Esophagus mucosa (tissue), 1 donor: ENCODE measurements around the gene LAMTOR1. TPM values are rescaled to one million over a fixed set of nuclear protein-coding genes. Genes with fewer than 3 reads are reported as not detected.

ENCODE experiments used
- ATAC-seq: fragments of 200-7000 bp; cut with Tn5 transposase; one replicate; pipeline ENCODE4 v1.9.1; 2020
- total RNA-seq: library from RNA; stranded (reverse); gene quantifications from one replicate; pipeline ENCODE4 v1.2.4, GENCODE V29; 2023
- donor health status: DM: yes; HTN: yes; CAD: no.

The LAMTOR1 gene
- total RNA-seq, 1 donor from 2014 or later = 81.0 TPM

DNA sequence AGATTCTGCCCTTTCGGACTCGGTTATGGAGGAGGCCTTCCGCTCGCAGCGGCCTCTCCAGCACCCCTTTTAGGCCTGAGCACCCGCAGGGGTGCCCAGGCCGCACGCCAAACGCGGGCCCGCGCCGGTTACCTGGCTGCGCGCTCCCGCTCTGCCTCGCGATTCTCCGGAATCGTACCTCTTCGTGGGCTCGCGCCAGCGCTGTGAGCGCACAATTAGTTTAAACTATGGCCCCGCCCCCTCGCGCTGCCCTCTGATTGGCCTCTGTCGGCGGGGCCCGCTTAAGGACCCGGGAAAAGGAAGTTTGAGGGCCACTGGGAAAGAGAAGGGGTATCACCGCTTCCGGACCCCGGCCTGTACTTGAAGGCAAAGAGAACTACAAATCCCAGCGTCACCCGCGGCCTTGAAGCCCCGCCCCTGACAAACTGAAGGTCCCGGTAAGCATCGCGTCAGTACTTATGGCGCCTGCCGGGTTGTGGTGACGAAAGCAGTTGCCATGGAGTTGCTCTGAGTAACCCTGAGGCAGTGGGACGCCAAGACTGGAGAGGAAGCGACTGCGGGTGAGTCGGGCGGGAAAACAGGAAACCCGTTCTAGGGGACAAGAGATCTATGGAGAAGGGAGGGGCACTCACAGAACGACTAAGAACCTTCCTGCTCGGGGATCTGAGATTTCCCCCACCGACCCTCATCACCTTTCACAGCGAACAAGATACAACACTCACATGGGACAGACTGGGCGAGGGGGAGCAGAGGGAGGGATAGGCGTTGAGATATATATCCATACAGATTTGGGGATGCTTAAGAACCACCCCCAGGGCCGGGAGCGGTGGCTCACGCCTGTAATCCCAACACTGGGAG lies 22.5 kb downstream of the LAMTOR1 start, which contains the start of the genes LRRC51 and NUMA1:
Gene LRRC51 (plus strand): TSS at position 525 of the 858 bp plus-strand sequence. CDS start 8,234 bp downstream, outside the sequence.
Gene NUMA1 (minus strand): TSS at position 217 of the 858 bp plus-strand sequence. CDS start 44,599 bp downstream, outside the sequence.
- ATAC-seq = peak; percentile 94

DNA sequence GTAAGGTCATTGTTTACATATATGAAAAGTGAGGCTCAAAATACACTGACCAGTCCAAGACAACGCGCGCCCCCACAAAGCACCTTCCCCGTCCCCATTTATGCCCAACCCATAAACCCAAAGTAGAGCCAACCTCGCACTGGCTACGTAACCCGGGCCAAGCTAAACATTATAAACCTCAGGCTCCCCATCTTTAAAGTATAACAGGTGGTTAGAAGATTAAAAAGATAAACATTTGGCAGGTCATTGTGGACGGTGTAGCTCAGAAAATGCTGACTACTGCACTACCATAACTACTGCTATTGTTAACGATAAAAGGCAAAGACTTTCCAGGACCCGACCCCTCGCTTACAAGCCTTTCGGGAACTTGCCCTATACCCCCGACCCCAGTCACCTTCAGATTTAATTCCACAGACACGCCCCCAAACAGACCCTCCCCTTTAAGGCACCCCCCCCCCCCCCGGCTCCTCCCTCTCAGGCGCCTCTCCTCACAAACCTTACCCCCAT lies 23.2 kb downstream of the LAMTOR1 start:
- ATAC-seq = peak; percentile 0

DNA sequence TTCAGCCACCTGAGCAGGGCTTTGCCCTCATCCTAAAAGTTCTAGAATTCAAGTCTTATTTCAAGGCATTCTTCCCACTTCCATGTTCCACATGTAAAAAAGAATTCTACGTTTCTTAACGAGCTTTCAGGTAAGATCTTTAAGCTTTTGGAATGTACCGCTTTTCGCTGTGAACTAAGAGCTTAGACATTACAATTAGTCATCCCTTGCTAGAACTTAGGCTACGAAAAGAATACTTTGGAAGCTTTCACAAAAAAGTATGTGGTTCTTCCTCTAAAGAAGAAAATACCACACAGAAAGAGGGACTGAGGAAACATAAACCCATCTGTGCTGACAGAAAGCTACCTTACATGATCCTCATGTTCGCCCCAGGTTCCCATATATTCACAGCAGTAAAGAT lies 24.6 kb downstream of the LAMTOR1 start:
- no peak for ATAC-seq

DNA sequence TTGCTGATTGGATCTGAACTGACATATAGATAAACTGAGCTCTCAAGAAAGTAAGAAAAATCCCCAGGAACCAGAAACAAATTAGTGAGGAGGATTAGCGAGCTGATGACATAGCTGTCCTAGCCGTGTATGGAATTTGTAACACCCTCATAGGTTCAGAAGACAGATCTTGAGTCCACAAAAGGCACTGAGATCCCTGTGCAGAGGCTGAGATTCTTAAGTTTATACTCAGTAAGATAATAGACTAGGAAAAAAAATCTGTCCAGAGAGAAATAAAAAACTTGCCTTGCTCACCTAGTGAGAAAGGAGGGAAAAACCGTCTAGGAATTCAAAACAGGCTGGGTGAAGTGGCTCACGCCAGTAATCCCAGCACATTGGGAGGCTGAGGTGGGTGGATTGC lies 27.3 kb downstream of the LAMTOR1 start:
- ATAC-seq = no peak

DNA sequence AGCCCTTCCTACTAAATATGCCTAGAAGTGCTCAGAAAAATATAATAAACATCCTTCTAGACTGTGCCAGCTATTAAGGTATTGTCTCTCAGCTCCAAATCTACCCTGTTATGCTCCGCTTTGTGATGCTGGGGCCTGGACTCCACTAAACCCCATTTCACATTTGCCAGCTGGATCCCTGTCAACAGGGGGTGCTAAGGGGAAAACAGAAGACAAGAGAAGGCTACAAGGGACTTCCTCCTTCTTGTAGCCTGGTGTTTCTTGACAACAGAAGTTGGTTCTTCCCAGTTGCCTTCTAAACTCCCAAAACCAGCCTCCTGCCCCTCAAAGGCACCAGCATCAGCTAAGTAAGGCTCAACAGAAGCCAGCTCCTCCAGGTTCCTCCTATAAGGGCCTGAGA lies 28.0 kb downstream of the LAMTOR1 start:
- ATAC-seq = no peak

DNA sequence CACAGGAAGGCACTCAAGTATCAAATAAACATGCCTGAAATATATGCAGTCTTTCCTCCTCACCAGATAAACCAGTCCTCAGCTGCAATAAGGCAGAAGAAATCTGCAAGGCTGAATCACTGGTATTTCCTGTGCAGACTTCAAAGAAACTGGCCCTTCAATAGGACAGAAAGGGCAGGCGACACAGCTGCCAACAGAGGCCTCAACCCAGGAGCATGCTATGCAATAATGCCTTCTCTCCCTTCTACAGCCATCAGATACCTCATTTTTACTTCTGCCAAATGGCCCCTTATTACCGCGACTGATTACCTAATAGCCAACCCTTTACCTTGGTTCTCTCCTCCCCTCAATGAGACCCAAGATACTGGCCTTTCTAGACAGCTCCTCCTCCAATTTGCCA lies 30.7 kb downstream of the LAMTOR1 start:
- ATAC-seq = peak; percentile 81

DNA sequence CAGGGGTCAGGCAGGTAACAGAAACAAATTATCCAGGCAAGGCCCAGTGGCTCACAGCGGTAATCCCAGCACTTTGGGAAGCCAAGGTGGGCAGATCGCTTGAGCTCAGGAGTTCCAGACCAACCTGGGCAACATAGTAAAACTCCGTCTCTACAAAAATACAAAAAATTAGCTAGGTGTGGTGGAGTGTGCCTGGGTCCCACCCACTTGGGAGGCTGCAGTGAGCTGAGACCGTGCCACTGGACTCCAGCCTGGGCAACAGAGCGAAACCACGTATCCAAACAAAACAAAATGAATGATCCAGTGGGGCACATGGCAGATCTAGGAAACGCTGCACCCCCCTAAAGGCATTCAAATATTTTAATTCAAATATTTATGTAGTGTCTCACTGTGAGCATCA lies 32.6 kb downstream of the LAMTOR1 start:
- no peak for ATAC-seq

DNA sequence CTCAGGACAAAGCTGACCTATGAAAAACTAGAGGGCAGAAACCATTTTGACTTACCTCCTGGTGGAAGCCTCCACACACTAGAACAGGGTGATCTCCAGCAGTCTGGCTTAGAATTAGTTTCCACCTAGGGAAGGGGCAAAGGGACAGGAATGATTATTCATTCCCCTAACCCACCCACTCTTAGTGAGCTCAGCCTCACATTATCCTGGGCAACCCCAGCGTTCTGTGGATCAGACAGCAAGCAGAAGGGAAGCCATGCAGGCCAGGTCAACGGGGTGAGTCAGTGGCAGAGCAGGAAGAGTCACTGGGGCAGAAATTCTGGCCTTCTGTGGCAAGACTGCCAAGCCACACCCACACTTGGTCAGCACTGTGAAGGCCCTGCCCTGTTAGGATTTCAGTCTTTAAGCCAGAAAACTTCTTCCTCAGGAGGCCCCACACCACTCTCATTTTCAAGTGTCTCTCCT lies 33.3 kb downstream of the LAMTOR1 start:
- peak; percentile 91 for ATAC-seq

DNA sequence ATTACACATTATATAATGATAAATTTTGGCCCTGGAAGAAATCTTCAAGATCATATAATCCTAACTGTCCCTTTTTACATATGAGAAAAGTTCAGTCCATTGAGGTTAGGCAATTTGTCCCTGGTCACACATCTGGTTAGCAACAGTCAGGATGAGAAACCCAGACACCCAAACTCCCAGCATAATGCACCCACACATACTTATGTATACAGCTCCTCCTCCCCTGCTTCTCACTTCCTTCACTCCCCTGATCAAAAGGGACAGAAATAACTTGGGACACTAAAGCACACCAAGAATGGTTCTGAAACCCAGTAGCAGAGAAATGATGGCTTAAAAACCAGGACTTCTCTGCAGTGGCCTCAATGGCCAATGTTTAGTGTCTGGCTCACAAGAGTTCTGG lies 33.9 kb downstream of the LAMTOR1 start:
- peak; percentile 43 for ATAC-seq

DNA sequence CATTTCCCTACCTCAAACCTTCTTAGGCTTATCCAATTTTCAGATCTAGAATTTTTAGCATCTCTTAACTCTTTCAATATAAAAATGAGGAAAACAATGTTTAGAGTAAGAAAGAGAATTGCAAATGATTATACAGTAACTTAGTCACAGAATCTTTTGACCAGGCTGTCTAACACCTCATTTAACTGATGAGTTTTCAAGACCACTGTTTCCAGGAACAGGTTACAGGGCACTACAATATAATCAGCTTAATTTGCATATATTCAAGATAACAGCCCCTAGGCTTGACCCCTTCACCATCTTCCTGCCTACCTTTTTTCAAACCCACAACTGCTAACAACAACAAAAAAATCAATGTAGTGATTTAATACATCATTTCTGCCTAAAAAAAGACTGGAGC lies 35.4 kb downstream of the LAMTOR1 start:
- ATAC-seq = no peak

DNA sequence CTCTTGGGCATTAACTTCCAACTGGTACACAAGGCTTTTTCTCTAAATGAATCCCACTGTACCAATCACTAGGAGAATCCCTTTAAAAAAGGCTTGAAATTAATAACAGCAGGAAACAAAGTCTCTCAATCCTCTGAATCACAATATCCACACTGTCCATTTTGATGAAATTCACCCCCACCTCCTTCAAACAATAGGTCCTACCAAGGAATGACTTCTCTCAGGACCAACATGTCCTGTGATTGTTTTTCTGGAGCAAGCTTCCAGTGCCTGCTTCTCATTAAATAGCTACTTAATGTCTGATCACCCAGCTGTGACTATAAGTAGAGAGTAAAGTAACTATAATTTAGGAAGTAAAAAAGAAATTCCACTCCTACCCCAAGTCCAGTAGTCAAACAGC lies 35.8 kb downstream of the LAMTOR1 start:
- no peak for ATAC-seq

DNA sequence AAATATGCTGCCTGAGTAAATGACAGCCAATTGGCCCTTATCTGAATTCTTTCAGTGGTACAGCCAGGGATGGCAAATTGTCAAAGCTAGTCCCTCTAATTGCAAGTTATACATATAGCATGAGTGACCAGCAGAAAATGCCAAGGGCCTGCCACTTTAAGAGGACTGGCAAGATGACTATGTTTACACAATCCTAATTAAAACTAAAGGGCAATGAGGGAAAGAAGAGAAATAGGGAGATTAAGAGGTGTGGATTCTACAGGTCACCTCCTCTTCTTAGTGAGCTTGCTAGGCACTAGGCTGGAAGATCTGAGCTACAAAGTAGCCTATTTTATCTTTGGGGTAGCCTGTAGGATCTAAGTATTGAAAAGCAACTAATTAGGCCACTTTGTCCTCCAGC lies 36.2 kb downstream of the LAMTOR1 start:
- no peak for ATAC-seq

DNA sequence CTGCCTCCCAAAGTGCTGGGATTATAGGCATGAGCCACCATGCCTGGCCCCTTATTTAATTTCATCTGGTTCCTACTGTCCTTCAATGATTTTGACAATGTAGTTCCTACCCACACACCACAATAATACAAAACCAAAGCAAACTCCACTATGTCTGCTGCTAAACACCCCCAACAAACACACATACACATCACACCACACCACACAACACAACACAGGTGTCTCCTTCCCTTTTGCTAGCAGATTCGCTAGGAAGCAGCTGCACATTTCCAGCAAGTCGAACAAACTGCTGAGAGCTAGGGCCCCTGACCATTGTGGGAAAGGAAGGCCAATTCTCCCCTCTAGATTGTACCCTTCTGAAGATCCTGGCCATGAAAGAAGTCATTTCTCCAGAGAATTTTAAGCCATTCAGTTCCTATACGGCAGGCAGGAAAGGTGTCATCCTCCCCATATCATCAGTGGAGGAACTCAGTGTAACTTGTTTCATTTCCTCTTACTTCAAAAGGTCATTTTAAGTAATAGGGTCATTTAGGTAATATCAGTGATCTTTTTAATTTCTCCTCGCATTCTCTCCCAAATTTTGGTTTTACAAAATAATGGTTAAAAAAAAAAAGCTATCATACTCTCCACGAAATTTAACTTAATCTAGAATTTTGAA lies 41.2 kb downstream of the LAMTOR1 start:
- no peak for ATAC-seq

DNA sequence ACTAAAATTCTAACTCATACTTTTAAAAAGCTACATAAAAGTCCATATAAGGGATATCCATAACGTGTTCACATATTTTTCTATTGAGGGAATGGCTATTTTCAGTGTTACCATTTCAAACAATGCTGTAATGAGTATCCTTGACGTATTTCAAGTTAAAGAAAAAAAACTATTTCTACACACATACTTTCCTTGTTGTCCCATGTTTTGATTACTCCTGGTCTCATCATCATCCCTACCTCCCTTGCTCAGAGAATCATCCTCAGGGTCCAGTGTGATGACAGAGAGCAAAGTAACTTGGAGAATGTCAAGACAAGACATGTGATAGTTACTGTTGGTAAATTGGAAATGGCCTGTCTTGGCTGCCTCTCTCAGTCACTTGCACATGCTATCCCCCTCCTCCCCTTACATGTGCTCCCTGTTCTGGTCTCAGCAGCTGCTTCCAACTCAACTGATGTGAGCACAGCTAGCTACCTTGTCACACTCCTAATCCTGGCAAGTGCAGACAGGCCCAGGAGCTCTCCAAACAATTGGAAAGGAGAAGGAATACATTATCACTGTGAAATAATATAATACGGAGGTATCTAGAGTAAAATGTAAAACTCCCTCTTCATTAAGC lies 44.6 kb downstream of the LAMTOR1 start:
- peak; percentile 71 for ATAC-seq

DNA sequence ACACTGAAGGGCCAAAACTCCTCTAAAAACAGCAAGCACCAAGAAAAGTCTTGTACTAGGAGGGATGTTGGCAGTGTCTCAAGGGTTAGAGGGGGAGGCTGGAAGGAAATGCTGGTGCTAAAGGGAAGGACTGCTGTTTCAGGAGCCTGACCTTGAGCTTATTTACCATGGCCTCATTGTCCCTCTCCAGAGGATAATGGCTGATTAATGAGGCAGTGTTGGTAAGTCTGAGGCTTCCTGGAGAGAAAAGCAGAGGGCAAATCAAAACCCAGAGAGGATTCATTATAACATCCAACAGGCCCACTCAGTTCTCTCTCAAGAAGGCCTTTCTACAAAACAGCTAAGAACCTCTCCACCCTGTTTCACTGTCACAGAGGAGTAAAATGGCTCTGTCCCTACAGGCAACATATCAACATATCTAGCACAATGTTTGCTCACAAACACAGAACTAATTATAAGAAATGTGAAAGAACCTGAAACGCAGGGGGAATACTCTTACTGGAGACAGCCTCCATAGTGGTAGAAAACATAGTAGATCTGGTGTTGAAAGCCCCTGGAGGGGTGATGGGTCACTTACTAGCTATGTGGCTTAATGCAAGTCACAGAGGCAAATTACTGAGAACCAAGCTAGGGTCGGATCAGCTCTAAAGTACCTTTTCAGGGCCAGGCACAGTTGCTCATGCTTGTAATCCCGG lies 54.2 kb downstream of the LAMTOR1 start:
- ATAC-seq = no peak

Other genes starting within 250 kb of the LAMTOR1 start
- gene DEFB131B, start 224.8 kb downstream of the LAMTOR1 start, total RNA-seq = not detected
- gene XNDC1N, start 174.7 kb downstream of the LAMTOR1 start, total RNA-seq = 3.5 TPM
- 17.7 TPM for gene RNF121, start 174.3 kb downstream of the LAMTOR1 start, total RNA-seq
- gene IL18BP, start 104.4 kb downstream of the LAMTOR1 start, total RNA-seq = 2.5 TPM
- gene NUMA1, start 22.8 kb downstream of the LAMTOR1 start, total RNA-seq = 117 TPM
- 5.5 TPM for gene LRRC51, start 22.4 kb downstream of the LAMTOR1 start, total RNA-seq
- gene TOMT, start 2.6 kb upstream of the LAMTOR1 start, total RNA-seq = not detected
- 46.0 TPM for gene ANAPC15, start 9.4 kb upstream of the LAMTOR1 start, total RNA-seq
- gene FOLR3, start 32.4 kb upstream of the LAMTOR1 start, total RNA-seq = not detected
- 0.96 TPM for gene FOLR1, start 88.8 kb upstream of the LAMTOR1 start, total RNA-seq
- 0.24 TPM for gene FOLR2, start 113.5 kb upstream of the LAMTOR1 start, total RNA-seq
- gene INPPL1, start 121.5 kb upstream of the LAMTOR1 start, total RNA-seq = 21.2 TPM
- not detected for gene PHOX2A, start 140.9 kb upstream of the LAMTOR1 start, total RNA-seq